HEK293 (cell line): ENCODE results near the gene HOXB7.

Experiments
- CTCF ChIA-PET: fragments of 350-600 bp; formaldehyde crosslinking; extraction: SDS; loops from one replicate; lab custom pipeline; 2021; ENCODE audit warnings: antibody characterized with exemption; lab: Yijun Ruan, JAX
- POLR2A ChIA-PET: fragments of 300-600 bp; formaldehyde crosslinking; extraction: SDS; loops from one replicate; lab custom pipeline; 2020; ENCODE audit warnings: antibody characterized with exemption, inconsistent platforms; lab: Yijun Ruan, JAX
- H3K27ac ChIP-seq: fragments of 200-500 bp; sonication (Bioruptor generic); 2 replicates; pipeline ENCODE4 v1.5.1; 2014; ENCODE audit warnings: low read depth, low read length, control low read depth, inconsistent platforms; ENCODE audit errors: extremely low read depth
- H3K36me3 ChIP-seq, 2 experiments: fragments of 200-500 bp in 1 of 2; sonication (Bioruptor generic) in 1 of 2; 1 replicate in 1 of 2; 2 replicates in 1 of 2; pipeline ENCODE4 v1.5.1; 2014 to 2017; ENCODE audit warnings: inconsistent platforms in 2 of 2, low read length in 2 of 2; ENCODE audit not compliant: control insufficient read depth in 2 of 2, insufficient read depth in 1 of 2
- H3K4me1 ChIP-seq: fragments of 200-500 bp; sonication (Bioruptor generic); 2 replicates; pipeline ENCODE4 v1.5.1; 2014; ENCODE audit warnings: mild to moderate bottlenecking, low read length, inconsistent platforms; ENCODE audit not compliant: control insufficient read depth, insufficient read depth
- H3K4me3 ChIP-seq: 2 replicates; pipeline ENCODE4 v1.5.1; 2011; ENCODE audit warnings: low read depth, mild to moderate bottlenecking, control low read depth, low read length, moderate library complexity
- H3K9me3 ChIP-seq: fragments of 200-500 bp; sonication (Bioruptor generic); 2 replicates; pipeline ENCODE4 v1.5.1; 2014; ENCODE audit warnings: low read depth, low read length, inconsistent platforms; ENCODE audit not compliant: control insufficient read depth, insufficient read depth
- FEZF1 ChIP-seq: fragments of 450-650 bp; formaldehyde crosslinking; IDR thresholded peaks from 2 replicates; pipeline ENCODE4 v1.5.1; 2016; ENCODE audit warnings: missing biosample characterization, missing genetic modification characterization
- HOXC10 ChIP-seq: sonication (generic); formaldehyde crosslinking; IDR thresholded peaks from 2 replicates; pipeline ENCODE4 v1.8.1; 2023; ENCODE audit warnings: mild to moderate bottlenecking, missing genetic modification reagents
- KLF9 ChIP-seq: fragments of 450-650 bp; formaldehyde crosslinking; IDR thresholded peaks from 2 replicates; pipeline ENCODE4 v1.5.1; 2016; ENCODE audit warnings: missing biosample characterization, missing genetic modification characterization, low read depth
- PRDM2 ChIP-seq: fragments of 450-650 bp; formaldehyde crosslinking; IDR thresholded peaks from 2 replicates; pipeline ENCODE4 v1.5.1; 2016; ENCODE audit warnings: missing biosample characterization, missing genetic modification characterization, borderline replicate concordance
- REPIN1 ChIP-seq: fragments of 450-650 bp; formaldehyde crosslinking; IDR thresholded peaks from 2 replicates; pipeline ENCODE4 v1.5.1; 2017; ENCODE audit warnings: missing biosample characterization, missing genetic modification characterization, low read depth
- SCRT1 ChIP-seq: fragments of 450-650 bp; formaldehyde crosslinking; IDR thresholded peaks from 2 replicates; pipeline ENCODE4 v1.5.1; 2016; ENCODE audit warnings: missing biosample characterization, missing genetic modification characterization, borderline replicate concordance
- ZBTB21 ChIP-seq: fragments of 450-650 bp; formaldehyde crosslinking; IDR thresholded peaks from 2 replicates; pipeline ENCODE4 v1.5.1; 2017; ENCODE audit warnings: missing biosample characterization, missing genetic modification characterization
- ZBTB26 ChIP-seq: fragments of 450-650 bp; formaldehyde crosslinking; optimal IDR thresholded peaks from 2 replicates; pipeline ENCODE3; 2016; ENCODE audit warnings: missing biosample characterization, mild to moderate bottlenecking, missing genetic modification characterization
- ZFP41 ChIP-seq: fragments of 450-650 bp; formaldehyde crosslinking; IDR thresholded peaks from 2 replicates; pipeline ENCODE4 v1.5.1; 2016; ENCODE audit warnings: missing biosample characterization, missing genetic modification characterization, borderline replicate concordance
- ZNF10 ChIP-seq: fragments of 450-650 bp; formaldehyde crosslinking; IDR thresholded peaks from 2 replicates; pipeline ENCODE4 v1.5.1; 2017; ENCODE audit warnings: missing biosample characterization, missing genetic modification characterization
- ZNF18 ChIP-seq: fragments of 450-650 bp; formaldehyde crosslinking; IDR thresholded peaks from 2 replicates; pipeline ENCODE4 v1.5.1; 2016; ENCODE audit warnings: missing biosample characterization, missing genetic modification characterization
- ZNF211 ChIP-seq: fragments of 450-650 bp; formaldehyde crosslinking; IDR thresholded peaks from 2 replicates; pipeline ENCODE4 v1.5.1; 2016; ENCODE audit warnings: low read depth, missing biosample characterization, missing genetic modification characterization
- ZNF24 ChIP-seq: fragments of 450-650 bp; formaldehyde crosslinking; IDR thresholded peaks from 2 replicates; pipeline ENCODE4 v1.5.1; 2016; ENCODE audit warnings: missing biosample characterization, missing genetic modification characterization
- ZNF335 ChIP-seq: fragments of 450-650 bp; formaldehyde crosslinking; conservative IDR thresholded peaks from 2 replicates; pipeline ENCODE4 v1.5.1; 2016; ENCODE audit warnings: missing biosample characterization, missing genetic modification characterization
- ZNF623 ChIP-seq: fragments of 450-650 bp; formaldehyde crosslinking; IDR thresholded peaks from 2 replicates; pipeline ENCODE4 v1.5.1; 2016; ENCODE audit warnings: missing biosample characterization, missing genetic modification characterization
- ZNF768 ChIP-seq: fragments of 450-650 bp; formaldehyde crosslinking; IDR thresholded peaks from 2 replicates; pipeline ENCODE4 v1.5.1; 2018; ENCODE audit warnings: missing biosample characterization, mild to moderate bottlenecking, missing genetic modification characterization
- TF ChIP-seq, protein P1 (sequence below): fragments of 450-650 bp; formaldehyde crosslinking; IDR thresholded peaks from 2 replicates; pipeline ENCODE4 v1.5.1; 2016; ENCODE audit warnings: missing biosample characterization, missing genetic modification characterization
- TF ChIP-seq, protein P2 (sequence below): fragments of 450-650 bp; formaldehyde crosslinking; IDR thresholded peaks from 2 replicates; pipeline ENCODE4 v1.5.1; 2016; ENCODE audit warnings: missing biosample characterization, missing genetic modification characterization

The HOXB7 gene

DNA sequence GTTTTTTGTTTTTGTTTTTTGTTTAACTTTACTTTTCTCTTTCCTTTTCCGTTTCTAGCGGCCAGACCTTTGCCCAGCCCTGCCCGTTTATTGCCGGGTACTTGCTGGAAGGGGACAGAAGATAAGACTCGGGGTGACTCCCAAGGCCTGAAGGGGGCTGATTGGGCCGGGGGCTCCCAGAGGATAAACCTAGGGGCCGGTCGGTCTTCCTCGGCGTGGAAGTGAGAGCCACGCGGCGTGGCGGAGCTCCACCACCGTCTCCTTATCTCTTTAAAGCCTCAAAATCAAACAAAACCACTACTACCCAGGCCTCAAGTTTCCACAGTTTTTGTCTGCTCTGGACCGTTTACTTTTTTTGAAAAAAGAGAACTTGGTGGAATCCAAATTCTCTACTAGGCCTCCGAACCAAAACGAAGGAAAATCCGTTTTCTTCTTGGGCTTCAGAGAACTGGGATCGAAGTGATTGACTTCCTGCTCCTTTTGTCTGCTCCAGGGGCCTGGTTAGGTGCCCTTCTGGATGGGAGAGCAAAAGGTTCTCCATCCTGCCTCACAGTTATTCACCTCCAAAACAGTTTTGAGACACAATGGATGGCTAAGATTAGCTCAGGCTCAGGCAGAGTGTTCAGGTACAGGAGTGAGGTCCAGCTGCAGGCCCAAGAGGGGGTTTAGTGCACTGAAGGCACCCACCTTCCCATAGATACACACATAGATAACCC lies 23.8 kb upstream of the HOXB7 start (continued):
- TF ChIP-seq PRDM2 = no peak
- TF ChIP-seq ZBTB26 (tag by site-specific recombination) = no peak

GRCh38 chr17:48633266-48633677 lies 22.5 kb upstream of the HOXB7 start:
- no peaks in the 10 kb centered on the region for H3K4me1 ChIP-seq
- no peaks in the 10 kb centered on the region for H3K9me3 ChIP-seq
- no peak overlapping the region for H3K27ac ChIP-seq
- TF ChIP-seq ZBTB21 (tag by site-specific recombination) (no peak), ZNF768 (no peak), HOXC10 (CRISPR knock-in tag) (no peak), ZFP41 (tag by site-specific recombination) (no peak), KLF9 (tag by site-specific recombination) (no peak), ZNF10 (tag by site-specific recombination) (no peak), REPIN1 (no peak), SCRT1 (tag by site-specific recombination) (no peak), ZNF211 (no peak), ZNF18 (tag by site-specific recombination) (no peak), ZNF335 (tag by site-specific recombination) (no peak), FEZF1 (tag by site-specific recombination) (no peak), ZNF623 (tag by site-specific recombination) (no peak), ZNF24 (tag by site-specific recombination) (no peak)
- TF ChIP-seq, protein P1, sequence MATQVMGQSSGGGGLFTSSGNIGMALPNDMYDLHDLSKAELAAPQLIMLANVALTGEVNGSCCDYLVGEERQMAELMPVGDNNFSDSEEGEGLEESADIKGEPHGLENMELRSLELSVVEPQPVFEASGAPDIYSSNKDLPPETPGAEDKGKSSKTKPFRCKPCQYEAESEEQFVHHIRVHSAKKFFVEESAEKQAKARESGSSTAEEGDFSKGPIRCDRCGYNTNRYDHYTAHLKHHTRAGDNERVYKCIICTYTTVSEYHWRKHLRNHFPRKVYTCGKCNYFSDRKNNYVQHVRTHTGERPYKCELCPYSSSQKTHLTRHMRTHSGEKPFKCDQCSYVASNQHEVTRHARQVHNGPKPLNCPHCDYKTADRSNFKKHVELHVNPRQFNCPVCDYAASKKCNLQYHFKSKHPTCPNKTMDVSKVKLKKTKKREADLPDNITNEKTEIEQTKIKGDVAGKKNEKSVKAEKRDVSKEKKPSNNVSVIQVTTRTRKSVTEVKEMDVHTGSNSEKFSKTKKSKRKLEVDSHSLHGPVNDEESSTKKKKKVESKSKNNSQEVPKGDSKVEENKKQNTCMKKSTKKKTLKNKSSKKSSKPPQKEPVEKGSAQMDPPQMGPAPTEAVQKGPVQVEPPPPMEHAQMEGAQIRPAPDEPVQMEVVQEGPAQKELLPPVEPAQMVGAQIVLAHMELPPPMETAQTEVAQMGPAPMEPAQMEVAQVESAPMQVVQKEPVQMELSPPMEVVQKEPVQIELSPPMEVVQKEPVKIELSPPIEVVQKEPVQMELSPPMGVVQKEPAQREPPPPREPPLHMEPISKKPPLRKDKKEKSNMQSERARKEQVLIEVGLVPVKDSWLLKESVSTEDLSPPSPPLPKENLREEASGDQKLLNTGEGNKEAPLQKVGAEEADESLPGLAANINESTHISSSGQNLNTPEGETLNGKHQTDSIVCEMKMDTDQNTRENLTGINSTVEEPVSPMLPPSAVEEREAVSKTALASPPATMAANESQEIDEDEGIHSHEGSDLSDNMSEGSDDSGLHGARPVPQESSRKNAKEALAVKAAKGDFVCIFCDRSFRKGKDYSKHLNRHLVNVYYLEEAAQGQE (tag by site-specific recombination) = no peak
- TF ChIP-seq, protein P2, sequence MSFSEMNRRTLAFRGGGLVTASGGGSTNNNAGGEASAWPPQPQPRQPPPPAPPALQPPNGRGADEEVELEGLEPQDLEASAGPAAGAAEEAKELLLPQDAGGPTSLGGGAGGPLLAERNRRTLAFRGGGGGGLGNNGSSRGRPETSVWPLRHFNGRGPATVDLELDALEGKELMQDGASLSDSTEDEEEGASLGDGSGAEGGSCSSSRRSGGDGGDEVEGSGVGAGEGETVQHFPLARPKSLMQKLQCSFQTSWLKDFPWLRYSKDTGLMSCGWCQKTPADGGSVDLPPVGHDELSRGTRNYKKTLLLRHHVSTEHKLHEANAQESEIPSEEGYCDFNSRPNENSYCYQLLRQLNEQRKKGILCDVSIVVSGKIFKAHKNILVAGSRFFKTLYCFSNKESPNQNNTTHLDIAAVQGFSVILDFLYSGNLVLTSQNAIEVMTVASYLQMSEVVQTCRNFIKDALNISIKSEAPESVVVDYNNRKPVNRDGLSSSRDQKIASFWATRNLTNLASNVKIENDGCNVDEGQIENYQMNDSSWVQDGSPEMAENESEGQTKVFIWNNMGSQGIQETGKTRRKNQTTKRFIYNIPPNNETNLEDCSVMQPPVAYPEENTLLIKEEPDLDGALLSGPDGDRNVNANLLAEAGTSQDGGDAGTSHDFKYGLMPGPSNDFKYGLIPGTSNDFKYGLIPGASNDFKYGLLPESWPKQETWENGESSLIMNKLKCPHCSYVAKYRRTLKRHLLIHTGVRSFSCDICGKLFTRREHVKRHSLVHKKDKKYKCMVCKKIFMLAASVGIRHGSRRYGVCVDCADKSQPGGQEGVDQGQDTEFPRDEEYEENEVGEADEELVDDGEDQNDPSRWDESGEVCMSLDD (tag by site-specific recombination) = no peak
- peaks cover 8 to 56% of the 10 kb centered on the region in 2 experiments; a peak in 2 of 3 replicates for H3K36me3 ChIP-seq
- CTCF ChIA-PET = interaction anchor here (0.7 to 1.9 kb wide), 4 partner anchors 20 to 325 kb away, joined by 3 to 5 read pairs (median 4); no protein-coding TSS in a partner anchor
- no peak overlapping the region for H3K4me3 ChIP-seq
- POLR2A ChIA-PET = no interaction called here
